Stimulated activated CD8-positive, alpha-beta memory T cell treated with anti-CD3 and anti-CD28 coated beads, Interleukin-7, amount 100 ng/mL, for 48 hours (primary cell): Measurements from ENCODE around the gene RNASE11.
"Not testable (repeated sequence)": the region's sequence is repeated elsewhere in the genome, so short reads cannot be mapped to it uniquely, and the experiment has no call there.

ENCODE experiments used
- DNase-seq, 2 donors: peaks; one replicate each; pipeline ENCODE4 v3.0.0-alpha.2; 2020; ENCODE audit warnings: low read depth in 1 of 2; ENCODE audit errors: extremely low read depth in 1 of 2

The RNASE11 gene

GRCh38 chr14:20583142-20583541, 4.7 kb downstream of the RNASE11 start:
- DNase-seq = no peak

- no peak for DNase-seq
These were observed 7.6 kb downstream of the RNASE11 start for GRCh38 chr14:20580242-20580641.

GRCh38 chr14:20578784-20579502, 8.9 kb downstream of the RNASE11 start:
- no peak for DNase-seq

GRCh38 chr14:20578325-20578724, 9.5 kb downstream of the RNASE11 start:
- DNase-seq = no peak

- not testable (repeated sequence) for DNase-seq
These were observed 15.3 kb downstream of the RNASE11 start for GRCh38 chr14:20572382-20572990.

GRCh38 chr14:20570720-20571119, 17.1 kb downstream of the RNASE11 start:
- not testable (repeated sequence) for DNase-seq

- not testable (repeated sequence) for DNase-seq
These were observed 17.9 kb downstream of the RNASE11 start for GRCh38 chr14:20569865-20570264.

GRCh38 chr14:20569066-20569465, 18.7 kb downstream of the RNASE11 start:
- no peak for DNase-seq

GRCh38 chr14:20568393-20568792, 19.4 kb downstream of the RNASE11 start:
- DNase-seq = no peak

GRCh38 chr14:20567199-20567598, 20.6 kb downstream of the RNASE11 start:
- not testable (repeated sequence) for DNase-seq

- no peak for DNase-seq
These were observed 23.3 kb downstream of the RNASE11 start for GRCh38 chr14:20564501-20564997.

GRCh38 chr14:20563971-20564370, 23.8 kb downstream of the RNASE11 start:
- DNase-seq = no peak

GRCh38 chr14:20560961-20561360, 26.8 kb downstream of the RNASE11 start, which contains the start of gene RNASE9:
Gene RNASE9 (minus strand): TSS chr14:20561047.
- no peak for DNase-seq

- no peak for DNase-seq
These were observed 28.3 kb downstream of the RNASE11 start for GRCh38 chr14:20559461-20559904.

- DNase-seq = no peak
These were observed 30.6 kb downstream of the RNASE11 start for GRCh38 chr14:20557212-20557542.

GRCh38 chr14:20556500-20557211, 31.1 kb downstream of the RNASE11 start:
- DNase-seq = no peak

- no peak for DNase-seq
These were observed 32.0 kb downstream of the RNASE11 start for GRCh38 chr14:20555845-20556244.

- DNase-seq = no peak
These were observed 34.8 kb downstream of the RNASE11 start for GRCh38 chr14:20553024-20553423.

- DNase-seq = no peak
These were observed 36.2 kb downstream of the RNASE11 start for GRCh38 chr14:20551606-20552005.

GRCh38 chr14:20550926-20551325, 36.9 kb downstream of the RNASE11 start:
- no peak for DNase-seq

- DNase-seq = no peak
These were observed 39.2 kb downstream of the RNASE11 start for GRCh38 chr14:20548414-20549158.
